ENCODE data around the gene BAZ1A. TPM values are rescaled to one million over a fixed set of nuclear protein-coding genes. Genes with fewer than 3 reads are reported as not detected.

Gene BAZ1A
- total RNA-seq, 1 experiment from 2014 or later: 27.2 TPM

- TSS peak; percentile 44 for BruUV-seq (replicated peaks)
- H3K9me3 ChIP-seq (ENCODE audit: control insufficient read depth, insufficient read depth, low read depth, low read length): no peaks in the 10 kb centered on the region
- H3K27ac ChIP-seq (ENCODE audit: low read length): no peak overlapping the region
- no peak for ATAC-seq
- H3K36me3 ChIP-seq (ENCODE audit: control insufficient read depth, insufficient read depth, low read length): peaks cover 6% of the 10 kb centered on the region; the same call in 1 of the 2 replicates
- no peaks in the 10 kb centered on the region for H3K4me1 ChIP-seq (ENCODE audit: control insufficient read depth, insufficient read depth, low read length)
- DNase-seq (ENCODE audit: low read depth, low spot score): no peak
- in situ Hi-C loops (cut with HindIII; ENCODE audit: low pct_unique_long_range_greater_than_20kb, low sequenced_read_pairs): no loop called here
- ChIA-PET CTCF (no interaction called here), POLR2A (no interaction called here)
- TF ChIP-seq TCF7L2 (IDR thresholded peaks at IDR 0.05; ENCODE audit: low read depth, low read length) (no peak), SIN3A (IDR thresholded peaks at IDR 0.05; ENCODE audit: borderline replicate concordance, insufficient read depth, low read depth, low read length) (no peak), POLR2AphosphoS5 (IDR thresholded peaks at IDR 0.05; ENCODE audit: low read depth, low read length) (no peak), REST (IDR thresholded peaks at IDR 0.05; ENCODE audit: insufficient read depth in 1 of 2, low read depth in 2 of 2, low read length in 1 of 2) (no peak)
- TF ChIP-seq, protein P1, sequence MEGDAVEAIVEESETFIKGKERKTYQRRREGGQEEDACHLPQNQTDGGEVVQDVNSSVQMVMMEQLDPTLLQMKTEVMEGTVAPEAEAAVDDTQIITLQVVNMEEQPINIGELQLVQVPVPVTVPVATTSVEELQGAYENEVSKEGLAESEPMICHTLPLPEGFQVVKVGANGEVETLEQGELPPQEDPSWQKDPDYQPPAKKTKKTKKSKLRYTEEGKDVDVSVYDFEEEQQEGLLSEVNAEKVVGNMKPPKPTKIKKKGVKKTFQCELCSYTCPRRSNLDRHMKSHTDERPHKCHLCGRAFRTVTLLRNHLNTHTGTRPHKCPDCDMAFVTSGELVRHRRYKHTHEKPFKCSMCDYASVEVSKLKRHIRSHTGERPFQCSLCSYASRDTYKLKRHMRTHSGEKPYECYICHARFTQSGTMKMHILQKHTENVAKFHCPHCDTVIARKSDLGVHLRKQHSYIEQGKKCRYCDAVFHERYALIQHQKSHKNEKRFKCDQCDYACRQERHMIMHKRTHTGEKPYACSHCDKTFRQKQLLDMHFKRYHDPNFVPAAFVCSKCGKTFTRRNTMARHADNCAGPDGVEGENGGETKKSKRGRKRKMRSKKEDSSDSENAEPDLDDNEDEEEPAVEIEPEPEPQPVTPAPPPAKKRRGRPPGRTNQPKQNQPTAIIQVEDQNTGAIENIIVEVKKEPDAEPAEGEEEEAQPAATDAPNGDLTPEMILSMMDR (IDR thresholded peaks at IDR 0.05): no peak
- no peak overlapping the region for H3K4me3 ChIP-seq (ENCODE audit: low read depth in 2 of 2, low read length in 2 of 2)
- H3K27me3 ChIP-seq (ENCODE audit: control insufficient read depth, insufficient read depth, low read length): no peaks in the 10 kb centered on the region
- intact Hi-C loops (cut with micrococcal nuclease; ENCODE audit: unreplicated experiment): no loop called here
Observed at GRCh38 chr14:34857689-34858449, 17.3 kb downstream of the BAZ1A start.

GRCh38 chr14:34853041-34853440 lies 22.1 kb downstream of the BAZ1A start:
- ATAC-seq (no peak), DNase-seq (ENCODE audit: low read depth, low spot score) (no peak)
- CTCF ChIA-PET: no interaction called here
- in situ Hi-C loops (cut with HindIII; ENCODE audit: low pct_unique_long_range_greater_than_20kb, low sequenced_read_pairs) (no loop called here), intact Hi-C loops (cut with micrococcal nuclease; ENCODE audit: unreplicated experiment) (no loop called here)
- TF ChIP-seq TCF7L2 (IDR thresholded peaks at IDR 0.05; ENCODE audit: low read depth, low read length) (no peak), SIN3A (IDR thresholded peaks at IDR 0.05; ENCODE audit: borderline replicate concordance, insufficient read depth, low read depth, low read length) (no peak), REST (IDR thresholded peaks at IDR 0.05; ENCODE audit: insufficient read depth in 1 of 2, low read depth in 2 of 2, low read length in 1 of 2) (no peak), POLR2AphosphoS5 (IDR thresholded peaks at IDR 0.05; ENCODE audit: low read depth, low read length) (no peak)
- TF ChIP-seq, protein P1 (IDR thresholded peaks at IDR 0.05): no peak
- no peaks in the 10 kb centered on the region for H3K27me3 ChIP-seq (ENCODE audit: control insufficient read depth, insufficient read depth, low read length)
- H3K4me1 ChIP-seq (ENCODE audit: control insufficient read depth, insufficient read depth, low read length): no peaks in the 10 kb centered on the region
- POLR2A ChIA-PET: no interaction called here
- H3K9me3 ChIP-seq (ENCODE audit: control insufficient read depth, insufficient read depth, low read depth, low read length): no peaks in the 10 kb centered on the region
- H3K4me3 ChIP-seq (ENCODE audit: low read depth in 2 of 2, low read length in 2 of 2): no peak overlapping the region
- no peak overlapping the region for H3K27ac ChIP-seq (ENCODE audit: low read length)
- H3K36me3 ChIP-seq (ENCODE audit: control insufficient read depth, insufficient read depth, low read length): no peaks in the 10 kb centered on the region
- BruUV-seq (replicated peaks): no TSS peak

All from Panc1 (cell line).